Osteoblast (primary cell): ENCODE measurements around the gene TMEM204. TPM values are rescaled to one million over a fixed set of nuclear protein-coding genes. Genes with fewer than 3 reads are reported as not detected.
A peak's percentile ranks its signal among the peaks of the same experiment; 100 is the strongest.

Experiments
- DNase-seq: peaks from one replicate; pipeline ENCODE4 v3.0.0; 2011; ENCODE audit warnings: low spot score, mixed read lengths; ENCODE audit not compliant: insufficient read length; ENCODE audit errors: missing footprints
- H2AFZ ChIP-seq: 2 replicates; pipeline ENCODE4 v1.6.0; 2011; ENCODE audit warnings: mild to moderate bottlenecking, low read length
- H3K27ac ChIP-seq: 2 replicates; pipeline ENCODE4 v1.5.1; 2011; ENCODE audit warnings: mild to moderate bottlenecking, low read depth, low read length, moderate library complexity
- H3K27me3 ChIP-seq: 2 replicates; pipeline ENCODE4 v1.6.0; 2012; ENCODE audit warnings: mild to moderate bottlenecking, control low read depth, inconsistent platforms, low read length, moderate library complexity; ENCODE audit not compliant: insufficient read depth
- H3K36me3 ChIP-seq: 2 replicates; pipeline ENCODE4 v1.5.1; 2011; ENCODE audit warnings: mild to moderate bottlenecking, low read length, control low read depth, moderate library complexity; ENCODE audit not compliant: insufficient read depth
- H3K4me1 ChIP-seq: 2 replicates; pipeline ENCODE4 v1.5.1; 2011; ENCODE audit warnings: mild to moderate bottlenecking, low read length, control low read depth, moderate library complexity; ENCODE audit not compliant: insufficient read depth
- H3K4me2 ChIP-seq: 2 replicates; pipeline ENCODE4 v1.6.0; 2011; ENCODE audit warnings: mild to moderate bottlenecking, low read length; ENCODE audit not compliant: insufficient read depth
- H3K4me3 ChIP-seq: fragments of 200-600 bp; sonication (generic); 3 replicates; pipeline ENCODE4 v1.5.1; 2012; ENCODE audit warnings: mild to moderate bottlenecking, low read length, inconsistent platforms; ENCODE audit not compliant: insufficient read depth
- H3K79me2 ChIP-seq: 2 replicates; pipeline ENCODE4 v1.6.0; 2012; ENCODE audit warnings: mild to moderate bottlenecking, low read length, control low read depth, inconsistent platforms; ENCODE audit not compliant: insufficient read depth
- H3K9me3 ChIP-seq: 2 replicates; pipeline ENCODE4 v1.5.1; 2011; ENCODE audit warnings: low read depth, low read length, control low read depth
- H4K20me1 ChIP-seq: 2 replicates; pipeline ENCODE4 v1.6.0; 2012; ENCODE audit warnings: mild to moderate bottlenecking, low read length, control low read depth; ENCODE audit not compliant: insufficient read depth
- CTCF ChIP-seq: IDR thresholded peaks from 2 replicates; pipeline ENCODE4 v1.5.1; 2011; ENCODE audit warnings: mild to moderate bottlenecking, low read depth, low read length, moderate library complexity; ENCODE audit errors: extremely low read depth
- total RNA-seq: library from RNA; depleted of rRNA; stranded (reverse); fragments of >200 nt; gene quantifications from 2 replicates; pipeline ENCODE4 v1.2.3, GENCODE V29; 2012

Gene TMEM204
- total RNA-seq, 1 donor = 8.3 TPM

DNA sequence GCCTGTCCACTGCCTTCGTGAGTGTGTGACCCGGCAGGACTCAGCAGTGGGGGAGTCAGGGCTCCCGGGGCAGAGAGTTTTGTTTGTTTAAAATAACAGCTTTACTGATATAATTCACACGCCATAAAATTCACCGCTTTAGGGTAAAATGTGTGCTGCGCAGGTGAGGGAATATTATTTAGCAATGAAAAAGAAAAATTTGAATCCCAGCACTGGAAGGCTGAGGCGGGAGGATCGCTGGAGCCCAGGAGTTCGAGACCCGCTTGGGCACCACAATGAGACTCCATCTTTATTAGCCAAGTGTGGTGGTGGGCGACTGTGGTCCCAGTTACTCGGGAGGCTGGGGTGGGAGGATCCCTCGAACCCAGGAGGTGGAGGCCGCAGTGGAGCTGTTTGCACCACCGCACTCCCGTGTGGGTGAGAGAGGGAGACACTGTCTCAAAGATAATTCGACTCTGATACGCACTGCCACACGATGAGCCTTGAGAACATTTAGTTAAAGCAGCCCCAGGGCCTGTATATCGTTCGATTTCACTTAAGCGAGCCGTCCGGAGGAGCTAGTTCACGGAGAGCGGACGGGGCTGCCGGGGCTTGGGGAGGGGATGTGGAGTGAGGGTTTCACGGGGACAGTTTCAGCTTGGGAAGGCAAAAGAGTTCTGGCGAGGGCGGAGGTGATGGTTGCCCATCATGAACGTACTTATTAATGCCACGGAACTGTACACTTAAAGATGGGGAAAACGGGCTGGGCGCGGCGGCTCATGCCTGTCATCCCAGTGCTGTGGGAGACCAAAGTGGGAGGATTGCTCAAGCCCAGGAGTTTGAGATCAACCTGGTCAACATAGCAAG, 30.1 kb upstream of the TMEM204 start:
- Histone ChIP-seq H4K20me1 (no peaks in the 10 kb centered on the region), H3K4me3 (no peak overlapping the region), H3K27me3 (no peaks in the 10 kb centered on the region), H3K4me2 (no peak overlapping the region), H3K4me1 (no peaks in the 10 kb centered on the region), H3K36me3 (peaks cover 21% of the 10 kb centered on the region), H3K9me3 (no peaks in the 10 kb centered on the region), H2AFZ (no peak overlapping the region), H3K27ac (no peak overlapping the region), H3K79me2 (no peaks in the 10 kb centered on the region)
- DNase-seq = no peak
- no peak for TF ChIP-seq CTCF

GRCh38 chr16:1505073-1505844, 28.2 kb upstream of the TMEM204 start:
- no peaks in the 10 kb centered on the region for H3K9me3 ChIP-seq
- no peak for TF ChIP-seq CTCF
- no peaks in the 10 kb centered on the region for H3K27me3 ChIP-seq
- no peaks in the 10 kb centered on the region for H4K20me1 ChIP-seq
- peaks cover 18% of the 10 kb centered on the region for H3K36me3 ChIP-seq
- no peak overlapping the region for H3K27ac ChIP-seq
- H3K79me2 ChIP-seq = no peaks in the 10 kb centered on the region
- no peak overlapping the region for H3K4me2 ChIP-seq
- no peak overlapping the region for H3K4me3 ChIP-seq
- DNase-seq = no peak
- no peaks in the 10 kb centered on the region for H3K4me1 ChIP-seq
- no peak overlapping the region for H2AFZ ChIP-seq

DNA sequence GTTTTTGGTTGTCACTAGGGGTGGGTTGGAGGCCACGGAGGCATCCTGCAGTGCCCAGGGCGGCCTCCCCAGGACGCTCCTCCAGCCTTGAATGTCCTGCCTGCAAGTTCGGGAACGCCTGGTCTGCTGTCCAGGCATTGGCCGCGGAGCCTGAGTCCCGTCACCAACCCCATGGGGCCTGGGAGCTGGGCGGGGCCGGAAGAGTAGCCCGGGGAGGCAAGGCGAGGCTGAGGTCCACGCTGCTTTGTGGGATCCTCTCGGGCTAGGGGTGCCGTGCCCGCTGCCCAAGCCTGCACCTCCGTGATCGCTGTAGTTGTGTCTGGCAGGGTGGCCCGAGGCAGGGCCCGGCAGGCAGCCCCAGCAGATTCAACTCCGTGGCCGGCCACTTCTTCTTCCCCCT, 27.6 kb upstream of the TMEM204 start:
- no peak for DNase-seq
- Histone ChIP-seq H3K4me1 (no peaks in the 10 kb centered on the region), H3K79me2 (no peaks in the 10 kb centered on the region), H3K27ac (no peak overlapping the region), H3K4me3 (no peak overlapping the region), H3K9me3 (no peaks in the 10 kb centered on the region), H2AFZ (no peak overlapping the region), H3K36me3 (peaks cover 18% of the 10 kb centered on the region), H3K4me2 (no peak overlapping the region), H3K27me3 (no peaks in the 10 kb centered on the region), H4K20me1 (no peaks in the 10 kb centered on the region)
- TF ChIP-seq CTCF = no peak

DNA sequence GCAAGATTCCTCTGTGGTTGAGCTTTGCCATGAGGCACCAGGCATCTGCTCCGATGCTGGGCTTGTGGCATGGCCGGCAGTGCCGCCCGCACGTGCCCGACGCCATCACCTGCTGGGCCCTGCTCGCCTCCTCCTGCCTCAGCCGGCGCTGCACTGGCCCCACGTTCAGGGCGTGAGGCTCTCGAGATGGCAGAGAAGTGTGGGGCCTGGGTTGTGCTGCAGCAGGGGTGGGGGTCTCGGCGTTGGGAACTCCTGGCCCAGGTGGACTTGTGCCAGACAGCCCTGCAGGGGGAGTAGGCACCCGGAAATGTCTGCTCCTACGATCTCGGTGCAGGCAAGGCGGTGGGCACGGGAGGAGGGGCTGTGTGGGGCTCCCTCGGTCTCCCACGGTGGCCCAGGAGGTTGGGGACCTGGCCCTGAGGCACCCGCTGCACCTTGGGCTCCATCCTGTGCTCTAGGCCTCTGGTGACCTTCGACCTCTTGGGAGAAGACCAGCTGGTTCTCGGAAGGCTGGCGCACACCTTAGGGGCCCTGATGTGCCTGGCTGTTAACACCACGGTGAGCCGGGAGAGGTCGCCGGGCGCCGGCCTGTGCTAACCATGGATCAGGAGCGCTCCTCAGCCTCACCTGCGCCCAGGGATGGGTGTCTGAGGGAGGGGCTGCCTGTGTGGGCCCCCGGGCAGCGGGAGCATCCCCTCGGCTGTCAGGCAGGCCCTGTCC, 26.8 kb upstream of the TMEM204 start:
- no peak overlapping the region for H3K4me2 ChIP-seq
- H4K20me1 ChIP-seq = no peaks in the 10 kb centered on the region
- no peaks in the 10 kb centered on the region for H3K27me3 ChIP-seq
- H3K9me3 ChIP-seq = no peaks in the 10 kb centered on the region
- no peak for TF ChIP-seq CTCF
- H3K27ac ChIP-seq = no peak overlapping the region
- H3K4me3 ChIP-seq = no peak overlapping the region
- no peaks in the 10 kb centered on the region for H3K4me1 ChIP-seq
- DNase-seq = peak; percentile 87
- H3K79me2 ChIP-seq = no peaks in the 10 kb centered on the region
- H2AFZ ChIP-seq = no peak overlapping the region
- H3K36me3 ChIP-seq = peaks cover 19% of the 10 kb centered on the region
